Measurements from ENCODE around the gene MON1B.

MON1B gene

DNA sequence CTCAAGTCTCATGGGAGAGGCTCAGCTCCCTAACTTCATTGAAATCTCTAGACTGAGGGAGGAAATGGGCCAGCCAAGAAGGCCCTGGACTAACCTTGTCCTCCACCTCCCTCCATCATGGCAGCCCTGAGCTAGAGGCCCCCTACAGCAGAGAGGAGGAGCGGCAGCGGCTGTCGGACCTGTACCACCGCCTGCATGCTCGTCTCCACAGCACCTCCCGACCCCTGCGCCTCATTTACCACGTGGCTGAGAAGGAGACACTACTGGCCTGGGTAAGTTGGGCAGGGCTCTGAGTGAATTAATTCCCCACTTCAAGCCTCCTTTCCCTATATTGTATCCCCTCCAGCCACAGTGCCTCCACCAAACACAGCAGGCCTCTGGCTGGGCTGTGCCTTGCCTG, 4.4 kb downstream of the MON1B start:
- no peak for DNase-seq (ENCODE audit: low read depth in 2 of 3, low spot score in 1 of 3)

DNA sequence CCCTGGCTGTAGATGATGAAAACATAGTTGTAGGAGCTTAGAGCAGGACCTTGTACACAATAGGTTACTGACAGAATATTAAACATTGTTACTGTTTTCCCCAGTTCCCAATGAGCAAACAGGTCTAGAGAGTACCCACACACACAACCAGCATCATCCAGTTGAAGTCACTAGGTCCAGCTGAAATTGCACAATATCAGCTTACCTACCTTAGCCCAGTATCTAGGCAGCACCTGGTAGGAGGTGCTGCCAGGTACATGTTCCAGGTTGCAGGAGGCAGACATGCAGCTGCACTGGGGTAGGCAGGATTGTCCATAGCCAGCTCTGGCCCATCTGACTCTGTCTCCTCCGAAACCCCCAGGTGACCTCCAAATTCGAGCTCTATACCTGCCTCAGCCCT, 6.8 kb downstream of the MON1B start:
- no peak for DNase-seq (ENCODE audit: low read depth in 2 of 3, low spot score in 1 of 3)

DNA sequence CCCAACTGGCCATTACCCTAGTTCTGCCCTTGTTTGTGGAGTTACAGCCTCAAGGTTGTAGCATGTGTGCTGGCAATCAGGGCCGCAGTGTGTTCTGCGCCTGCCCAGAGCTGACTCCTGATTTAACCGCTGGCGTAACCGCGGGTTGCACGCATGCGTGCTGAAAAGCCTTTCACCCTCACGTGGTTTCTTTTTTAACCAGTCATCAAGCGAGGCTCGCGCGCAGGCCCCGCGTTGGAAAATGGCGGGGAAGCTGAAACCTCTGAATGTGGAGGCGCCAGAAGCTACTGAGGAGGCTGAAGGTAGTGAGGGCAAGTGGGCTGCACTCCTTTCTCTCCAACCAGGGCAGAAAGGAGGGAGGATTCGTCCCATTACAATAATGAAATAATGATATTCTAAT, 8.2 kb downstream of the MON1B start, which contains the start of gene SYCE1L:
Gene SYCE1L, plus strand, starts transcription at position 198 of the 400 bp plus-strand sequence. Its CDS starts 44 bp downstream, at position 242.
- no peak for DNase-seq (ENCODE audit: low read depth in 2 of 3, low spot score in 1 of 3)

DNA sequence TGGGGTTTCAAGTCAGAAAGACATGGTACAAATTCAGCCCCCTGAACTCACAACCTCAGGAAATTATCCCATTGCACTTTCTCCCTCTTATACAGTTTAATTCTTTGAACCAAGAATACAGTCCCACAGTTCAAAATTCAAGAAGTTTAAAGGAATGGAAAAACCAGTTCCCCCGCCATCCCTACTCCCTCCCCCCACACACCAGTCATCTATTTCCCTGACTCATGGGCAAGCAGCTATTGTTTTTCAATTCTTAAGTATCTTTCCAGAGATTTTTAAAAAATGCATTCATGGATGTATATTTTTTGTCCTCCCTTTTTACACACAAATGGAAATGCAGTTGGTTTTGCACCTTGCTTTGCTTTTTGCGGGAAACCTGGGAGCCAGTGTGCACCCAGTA, 15.5 kb downstream of the MON1B start:
- no peak for DNase-seq (ENCODE audit: low read depth in 2 of 3, low spot score in 1 of 3)

DNA sequence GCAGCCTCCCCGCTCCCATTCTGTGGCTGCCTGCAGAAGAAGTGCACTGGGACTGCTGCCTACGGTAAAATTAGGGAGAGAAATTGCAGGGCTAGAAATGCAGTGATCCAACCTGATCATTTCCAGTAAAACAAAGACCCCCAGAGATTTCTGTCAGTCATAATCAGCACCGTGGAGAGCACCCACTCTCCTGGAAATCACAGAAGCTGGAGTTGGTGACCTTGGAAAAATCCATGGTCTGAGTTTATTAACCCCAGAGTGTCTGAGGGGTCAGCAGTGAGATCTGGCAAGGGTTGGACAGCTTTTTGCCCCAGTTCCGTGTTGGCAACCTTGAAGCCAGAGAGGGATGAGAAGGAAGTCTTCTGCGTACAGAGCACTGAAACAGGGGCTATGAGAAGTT, 16.0 kb downstream of the MON1B start:
- no peak for DNase-seq (ENCODE audit: low read depth in 2 of 3, low spot score in 1 of 3)

DNA sequence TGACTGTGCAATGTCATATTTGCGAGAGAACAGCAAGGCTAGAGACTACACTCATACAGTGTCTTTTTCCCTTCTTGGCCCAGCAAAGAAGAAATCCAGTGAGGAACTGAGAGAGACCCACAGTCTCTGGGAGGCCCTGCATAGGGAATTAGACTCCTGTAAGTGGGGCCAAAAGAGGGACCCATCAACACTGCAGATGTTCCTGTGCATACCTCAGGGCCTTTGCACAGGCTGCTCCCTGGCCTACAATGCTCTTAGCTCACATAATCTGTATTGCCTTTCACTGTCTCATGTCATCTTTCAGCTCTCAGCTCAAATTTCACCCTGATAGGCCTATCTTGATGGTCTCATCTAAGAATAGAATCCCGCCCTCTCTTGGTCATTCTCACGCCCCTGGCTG, 17.4 kb downstream of the MON1B start:
- no peak for DNase-seq (ENCODE audit: low read depth in 2 of 3, low spot score in 1 of 3)

DNA sequence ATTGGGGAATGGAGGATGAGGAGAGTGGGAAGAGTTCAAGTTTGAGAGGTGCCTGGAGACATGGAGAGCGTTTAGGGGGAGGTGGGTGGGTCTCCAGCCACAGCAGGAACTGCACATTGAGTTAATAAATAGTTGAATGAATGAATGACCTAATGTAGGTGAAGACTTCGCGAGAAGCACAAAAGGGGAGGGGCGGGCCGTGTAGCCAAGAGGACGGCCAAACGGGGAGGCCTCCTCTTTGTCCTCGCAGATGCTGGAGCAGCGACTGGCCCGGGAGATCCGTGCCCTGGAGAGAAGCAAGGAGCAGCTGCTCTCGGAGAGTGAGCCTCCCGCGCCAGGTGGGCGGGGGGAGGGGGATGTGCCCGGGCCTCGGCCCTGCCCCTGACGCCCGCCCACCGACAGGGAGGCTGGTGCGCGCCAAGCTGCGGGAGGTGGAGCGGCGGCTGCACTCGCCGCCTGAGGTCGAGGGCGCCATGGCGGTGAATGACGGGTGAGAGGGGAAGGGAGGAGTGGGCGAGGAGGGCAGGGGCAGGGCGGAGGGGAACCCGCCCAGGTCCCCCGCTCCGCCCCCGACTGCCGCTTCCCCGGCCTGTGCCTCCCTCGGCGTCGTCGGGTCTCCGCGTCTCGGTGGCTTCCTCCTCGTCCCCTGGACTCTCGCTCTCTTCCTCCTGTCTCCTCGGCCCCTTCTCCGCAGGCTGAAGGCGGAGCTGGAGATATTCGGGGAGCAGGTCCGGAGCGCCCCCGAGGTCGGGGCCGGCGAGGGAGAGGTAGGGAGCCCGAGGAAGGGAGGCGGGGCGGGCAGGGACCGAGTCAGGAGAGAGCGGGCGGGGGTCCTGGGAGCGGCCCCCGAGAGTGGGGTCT, 21.1 kb downstream of the MON1B start:
- DNase-seq (ENCODE audit: low read depth in 2 of 3, low spot score in 1 of 3): peak; percentile 50 to 61 (median 60)

DNA sequence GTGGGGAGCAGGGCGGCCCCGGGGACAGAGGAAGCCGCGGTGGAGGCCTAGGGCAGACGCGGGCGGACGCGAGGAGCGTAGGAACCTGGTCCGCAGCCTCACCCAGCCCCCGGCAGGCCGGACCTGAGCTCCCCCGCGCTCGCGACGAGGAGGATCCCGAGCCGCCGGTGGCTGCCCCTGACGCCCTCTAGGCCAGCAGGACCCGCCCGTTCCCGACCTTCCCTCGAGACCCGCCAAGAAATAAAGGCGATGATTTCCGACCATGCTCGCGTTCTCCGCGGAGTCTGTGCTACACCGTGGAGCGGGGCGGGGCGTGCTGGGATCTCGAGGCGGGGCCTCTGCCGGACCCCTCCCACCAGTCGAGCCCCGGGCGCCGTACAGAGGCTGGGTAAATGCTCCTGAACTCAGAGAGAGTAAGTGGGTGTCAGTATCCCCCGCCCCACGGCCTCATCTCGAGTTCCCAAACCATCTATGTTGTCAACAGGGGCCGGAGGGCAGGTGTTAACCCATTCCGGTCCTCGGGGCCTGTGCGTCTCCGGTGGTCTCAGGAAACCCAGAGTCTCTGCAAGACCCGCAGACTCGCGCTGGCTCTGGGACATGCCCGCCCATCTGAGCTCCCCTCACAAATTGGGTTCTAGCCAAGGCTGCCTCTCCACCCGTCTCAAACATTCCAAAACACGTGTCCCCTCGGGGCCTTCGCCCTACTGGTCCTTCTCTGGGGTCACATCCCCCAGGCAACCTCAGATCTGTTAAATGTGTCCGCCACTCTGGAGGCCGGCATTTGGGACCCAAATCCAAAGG, 22.0 kb downstream of the MON1B start:
- peak; percentile 52 to 72 (median 63) for DNase-seq (ENCODE audit: low read depth in 2 of 3, low spot score in 1 of 3)

DNA sequence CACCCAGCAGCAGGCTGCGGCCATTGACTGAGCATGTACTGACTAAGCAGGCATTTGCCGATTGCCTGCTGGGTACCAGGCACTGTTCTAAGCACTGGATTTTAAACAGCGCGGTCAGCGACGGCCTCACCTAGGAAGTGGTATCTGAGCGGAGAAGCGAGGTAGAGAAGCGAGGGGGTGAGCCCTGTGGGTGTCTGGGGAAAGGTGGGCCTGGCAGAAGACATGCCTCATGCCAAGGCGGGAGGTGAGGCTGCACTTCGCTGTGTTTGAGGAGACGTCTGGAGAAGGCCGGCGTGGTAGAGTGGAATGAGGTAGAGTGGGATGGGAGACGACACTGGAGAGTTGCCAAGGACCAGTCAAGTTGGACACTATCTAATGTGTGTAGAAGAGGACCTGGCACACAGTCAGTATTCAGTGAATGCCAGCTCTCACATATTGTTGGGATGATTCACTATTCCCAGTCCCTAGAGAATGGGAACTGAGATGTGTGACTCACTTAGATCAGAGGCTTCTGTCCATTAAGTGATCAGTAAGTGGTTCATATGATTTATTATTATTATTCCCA, 22.6 kb downstream of the MON1B start:
- DNase-seq (ENCODE audit: low read depth in 2 of 3, low spot score in 1 of 3): no peak

DNA sequence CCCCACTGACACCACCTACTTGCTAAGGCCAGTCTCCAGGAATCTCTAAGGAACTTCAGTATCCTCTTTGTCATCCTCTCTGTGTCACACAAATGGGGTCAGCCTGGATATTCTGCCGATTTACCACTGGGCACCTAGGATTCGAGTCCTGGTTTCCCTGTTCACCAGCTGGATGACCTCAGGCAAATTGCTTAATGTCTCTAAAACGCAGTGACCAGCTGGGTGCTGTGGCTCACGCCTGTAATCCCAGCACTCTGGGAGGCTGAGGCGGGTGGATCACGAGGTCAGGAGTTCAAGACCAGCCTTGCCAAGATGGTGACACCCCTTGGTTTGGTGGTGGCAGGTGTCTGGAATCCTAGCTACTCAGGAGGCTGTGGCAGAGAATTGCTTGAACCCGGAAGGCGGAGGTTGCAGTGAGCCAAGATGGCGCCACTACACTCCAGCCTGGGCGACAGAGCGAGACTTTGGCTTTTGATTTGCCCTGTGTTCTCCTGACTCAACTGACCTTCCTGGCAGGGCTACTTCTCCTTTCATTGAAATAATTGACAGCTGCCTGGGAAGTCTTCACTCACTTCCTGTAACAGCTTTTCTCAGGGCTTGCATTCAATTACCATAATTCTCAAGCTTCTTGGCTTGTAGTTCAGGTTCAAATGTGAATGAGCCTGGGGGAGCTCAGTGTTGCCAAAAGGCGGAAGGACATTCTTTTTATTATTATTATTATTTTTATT, 23.6 kb downstream of the MON1B start:
- DNase-seq (ENCODE audit: low read depth in 2 of 3, low spot score in 1 of 3): no peak

DNA sequence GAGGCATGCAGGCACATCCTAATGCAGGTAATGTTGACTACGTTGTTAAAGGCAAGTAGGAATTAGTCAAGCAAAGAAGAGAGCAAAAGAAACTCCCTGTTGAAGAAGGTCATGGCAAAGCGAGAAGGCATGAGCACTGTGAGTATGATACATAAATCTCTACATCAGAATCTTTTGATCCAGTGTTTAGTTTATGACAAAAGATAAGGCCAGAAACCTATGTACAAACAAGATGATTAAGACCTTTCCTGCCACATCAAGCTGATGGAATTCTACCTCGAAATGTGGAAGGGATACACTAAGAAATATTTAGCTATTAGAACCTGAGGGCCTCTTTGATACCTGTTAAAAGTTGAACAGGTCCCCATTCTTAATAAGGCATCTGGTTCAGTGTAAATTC, 28.4 kb downstream of the MON1B start:
- DNase-seq (ENCODE audit: low read depth in 2 of 3, low spot score in 1 of 3): no peak

DNA sequence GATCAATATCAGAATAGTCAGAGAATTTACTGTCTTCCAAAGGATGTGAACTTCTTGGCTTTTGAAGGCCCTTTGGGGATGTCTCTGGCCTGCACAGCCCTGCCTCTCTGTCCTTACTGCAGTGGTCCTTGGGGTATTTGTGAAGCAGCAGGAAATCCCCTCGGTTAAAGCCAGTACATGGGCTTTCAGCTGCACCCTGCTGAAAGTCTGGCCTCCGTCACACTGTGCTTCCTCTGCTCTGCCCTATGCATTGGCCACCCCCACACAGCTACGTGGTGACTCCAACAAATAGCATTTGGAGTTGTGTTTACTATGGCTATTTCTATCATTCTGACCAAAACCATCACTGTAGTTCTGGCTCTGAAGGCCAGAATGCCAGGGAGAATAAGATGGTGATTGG, 29.4 kb downstream of the MON1B start:
- no peak for DNase-seq (ENCODE audit: low read depth in 2 of 3, low spot score in 1 of 3)

DNA sequence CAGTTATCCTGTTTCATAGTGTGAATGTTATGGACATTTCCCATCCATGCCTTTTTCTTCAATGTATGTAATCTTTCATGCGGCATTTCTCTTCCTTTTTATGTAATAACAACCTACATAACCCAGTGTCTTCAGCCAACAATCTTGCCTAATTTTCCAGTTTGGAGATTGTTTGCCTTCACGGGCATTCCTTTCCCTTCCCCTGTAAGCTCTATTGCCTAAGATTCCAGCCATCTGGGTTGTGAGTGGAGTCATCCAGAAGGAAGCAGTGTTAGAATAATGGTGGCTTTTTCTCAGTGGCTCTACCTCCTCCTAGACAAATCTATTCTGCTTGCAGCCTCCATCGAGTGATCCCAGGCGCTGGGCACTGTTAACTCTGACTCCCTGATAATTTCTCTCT, 30.5 kb downstream of the MON1B start:
- DNase-seq (ENCODE audit: low read depth in 2 of 3, low spot score in 1 of 3): no peak

DNA sequence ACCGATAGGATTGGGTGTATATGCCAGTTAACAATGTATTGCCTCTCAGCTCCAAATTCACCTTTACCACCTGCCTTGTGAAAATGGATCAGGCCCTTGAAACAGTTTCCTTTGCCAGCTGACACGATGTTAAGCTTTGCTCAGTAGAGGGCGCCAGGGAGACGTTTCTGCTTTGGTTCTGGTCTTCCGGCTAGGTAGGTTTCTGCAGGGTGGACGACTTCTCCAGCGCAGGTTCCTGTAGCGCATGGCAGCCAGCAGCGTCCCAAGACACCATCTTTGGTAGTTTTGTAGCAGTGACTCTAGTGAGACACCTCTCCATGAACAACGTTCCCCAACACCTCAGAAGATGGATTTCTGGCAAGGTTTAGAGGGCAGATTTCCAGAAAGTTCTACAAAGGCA, 32.2 kb downstream of the MON1B start:
- DNase-seq (ENCODE audit: low read depth in 2 of 3, low spot score in 1 of 3): no peak

DNA sequence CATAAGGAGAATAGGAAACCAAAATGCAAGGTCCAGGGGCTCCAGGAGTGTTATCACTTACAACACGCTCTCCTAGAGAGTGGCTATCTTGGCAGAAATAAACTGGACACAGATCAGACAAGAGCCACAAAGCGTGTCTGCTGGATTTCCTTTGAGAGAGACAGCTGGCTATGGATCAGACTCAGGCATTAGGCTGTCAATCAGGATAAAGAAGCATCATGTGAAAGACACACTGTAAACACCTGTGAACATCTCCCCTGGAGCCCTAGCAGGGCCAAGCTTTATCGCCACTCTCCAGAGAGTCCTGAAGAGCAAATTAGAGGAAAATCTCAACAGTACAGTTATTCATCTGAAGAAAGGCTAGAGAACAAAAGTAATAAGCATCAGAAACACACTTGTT, 34.2 kb downstream of the MON1B start:
- no peak for DNase-seq (ENCODE audit: low read depth in 2 of 3, low spot score in 1 of 3)

DNA sequence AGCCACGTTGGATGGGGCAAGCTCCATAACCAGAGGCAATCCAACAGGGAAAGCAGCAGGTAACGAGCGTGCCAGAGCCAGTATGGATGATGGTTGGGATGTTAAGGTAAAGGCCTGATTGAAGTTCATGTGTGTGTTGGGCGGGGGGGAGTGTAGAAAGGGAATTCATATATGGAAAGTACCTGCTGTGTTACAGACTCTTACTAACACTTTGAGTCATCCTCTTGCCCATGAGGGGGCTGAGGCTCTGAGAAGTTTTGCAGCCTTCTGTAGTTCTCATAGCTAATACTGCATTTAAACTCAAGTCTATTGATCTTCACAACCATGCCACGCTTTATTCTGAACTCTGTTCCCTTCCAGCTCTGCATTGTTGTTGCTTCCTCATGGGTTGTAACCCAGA, 36.8 kb downstream of the MON1B start:
- no peak for DNase-seq (ENCODE audit: low read depth in 2 of 3, low spot score in 1 of 3)

DNA sequence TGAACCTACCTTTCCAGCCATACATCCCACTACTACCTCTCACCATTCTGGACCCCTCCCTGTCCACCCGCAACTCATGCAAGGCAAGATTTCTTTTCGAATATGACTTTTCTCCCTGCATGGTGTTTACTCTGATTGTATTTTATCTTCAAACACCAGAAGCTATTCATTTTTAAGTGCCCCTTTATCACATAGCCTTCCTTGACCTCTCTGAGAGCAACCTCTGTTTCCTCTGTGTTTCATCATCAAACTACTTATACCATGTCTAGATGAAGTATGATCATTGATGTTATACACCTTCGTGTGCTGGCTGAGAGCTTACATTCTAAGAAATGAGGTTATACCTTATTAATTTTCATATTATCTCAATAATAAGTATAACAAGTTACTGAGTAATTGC, 40.1 kb downstream of the MON1B start:
- no peak for DNase-seq (ENCODE audit: low read depth in 2 of 3, low spot score in 1 of 3)

DNA sequence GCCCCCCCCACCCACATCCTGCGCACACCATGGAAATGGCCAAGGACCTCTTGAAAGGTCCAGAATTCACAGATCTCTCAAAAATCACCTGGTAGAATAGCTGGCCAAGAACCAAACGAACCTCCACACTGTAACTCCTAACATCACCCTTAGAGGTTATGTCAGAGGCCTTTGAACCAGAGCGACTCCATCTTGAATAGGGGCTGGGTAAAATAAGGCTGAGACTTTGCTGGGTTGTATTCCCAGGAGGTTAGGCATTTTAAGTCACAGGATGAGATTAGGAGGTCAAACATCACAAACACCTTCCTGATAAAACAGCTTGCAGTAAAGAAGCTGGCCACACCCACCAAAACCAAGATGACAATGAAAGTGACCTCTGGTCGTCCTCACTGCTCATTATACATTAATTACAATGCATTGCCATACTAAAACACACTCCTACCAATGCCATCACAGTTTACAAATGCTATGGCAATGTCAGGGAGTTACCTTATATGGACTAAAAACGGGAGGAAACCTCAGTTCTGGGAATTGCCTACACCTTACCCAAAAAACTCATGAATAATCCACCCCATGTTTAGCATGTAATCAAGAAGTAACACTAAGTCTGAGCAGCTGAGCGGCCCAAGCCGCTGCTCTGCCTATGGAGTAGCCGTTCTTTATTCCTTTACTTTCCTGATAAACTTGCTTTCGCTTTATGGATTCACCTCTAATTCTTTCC, 43.0 kb downstream of the MON1B start:
- no peak for DNase-seq (ENCODE audit: low read depth in 2 of 3, low spot score in 1 of 3)

DNA sequence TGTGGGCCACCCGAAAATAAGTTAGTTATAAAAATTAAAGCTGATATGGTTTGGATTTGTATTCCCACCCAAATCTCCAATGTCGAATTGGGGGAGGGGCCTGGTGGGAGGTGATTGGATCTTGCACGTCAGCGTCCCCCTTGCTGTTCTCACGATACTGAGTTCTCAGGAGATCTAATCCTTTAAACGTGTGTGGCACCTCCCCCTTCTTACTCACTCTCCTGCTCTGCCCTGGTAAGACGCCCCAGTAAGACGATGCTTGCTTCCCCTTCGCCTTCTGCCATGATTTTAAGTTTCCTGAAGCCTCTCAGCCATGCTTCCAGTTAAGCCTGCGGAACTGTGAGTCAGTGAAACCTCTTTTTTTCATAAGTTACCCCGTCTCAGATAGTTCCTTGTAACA, 43.6 kb downstream of the MON1B start:
- no peak for DNase-seq (ENCODE audit: low read depth in 2 of 3, low spot score in 1 of 3)

DNA sequence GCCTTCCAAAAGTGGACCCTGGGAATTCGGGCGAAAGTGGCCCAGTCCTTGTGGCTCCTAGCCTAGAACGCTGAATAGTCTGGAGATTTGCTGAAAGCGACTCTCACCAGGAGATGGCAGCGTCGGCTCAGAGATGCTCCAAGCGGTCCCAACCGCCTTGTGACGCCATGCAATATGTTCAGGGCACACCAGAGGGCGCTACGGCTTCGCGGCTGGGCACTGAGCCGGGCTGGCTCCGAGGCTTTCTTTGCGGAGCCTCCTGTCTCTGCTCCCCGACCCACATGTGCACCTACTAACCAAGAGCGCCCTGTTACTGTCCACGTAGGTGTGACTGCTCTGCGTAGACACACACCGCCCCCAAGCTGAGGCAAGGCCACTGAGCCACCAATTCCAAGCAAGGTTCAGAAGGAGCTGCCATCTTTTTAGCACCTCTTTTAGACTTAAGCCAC, 45.1 kb downstream of the MON1B start:
- DNase-seq (ENCODE audit: low read depth in 2 of 3, low spot score in 1 of 3): peak; percentile 80 to 89 (median 80)

DNA sequence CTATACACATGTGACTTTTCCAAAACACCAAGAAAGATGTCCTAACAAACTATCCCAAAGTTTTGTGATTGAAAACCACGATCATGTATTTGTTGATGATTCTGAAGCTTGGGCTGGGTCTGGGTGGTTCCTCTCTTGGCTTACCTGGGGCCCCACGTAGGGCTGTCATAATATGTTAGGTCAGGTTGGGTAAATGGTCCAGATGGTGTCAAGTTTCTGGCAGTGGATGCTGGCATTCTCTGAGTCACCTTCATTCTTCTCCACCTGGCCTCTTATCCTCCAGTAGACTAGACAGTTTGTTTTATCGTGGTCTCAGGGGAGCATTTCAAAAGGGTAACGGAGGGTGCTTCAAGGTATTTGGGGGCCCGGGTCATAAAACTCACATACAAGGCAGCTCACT, 47.6 kb downstream of the MON1B start:
- DNase-seq (ENCODE audit: low read depth in 2 of 3, low spot score in 1 of 3): no peak

Measured in stimulated activated CD4-positive, alpha-beta T cell treated with anti-CD3 and anti-CD28 coated beads, Interleukin-12 subunit alpha, Interleukin-12 subunit beta, amount 100 ng/mL, for 48 hours (primary cell).